HG03469 (cell line): ENCODE data around the gene SCN9A.

Source experiments
- ATAC-seq: cut with Tn5 transposase; IDR thresholded peaks from one replicate; pipeline ENCODE4 v1.9.1; 2021; ENCODE audit warnings: mild to moderate bottlenecking, moderate library complexity, moderate number of reproducible peaks; ENCODE audit not compliant: unreplicated experiment

Gene SCN9A

DNA sequence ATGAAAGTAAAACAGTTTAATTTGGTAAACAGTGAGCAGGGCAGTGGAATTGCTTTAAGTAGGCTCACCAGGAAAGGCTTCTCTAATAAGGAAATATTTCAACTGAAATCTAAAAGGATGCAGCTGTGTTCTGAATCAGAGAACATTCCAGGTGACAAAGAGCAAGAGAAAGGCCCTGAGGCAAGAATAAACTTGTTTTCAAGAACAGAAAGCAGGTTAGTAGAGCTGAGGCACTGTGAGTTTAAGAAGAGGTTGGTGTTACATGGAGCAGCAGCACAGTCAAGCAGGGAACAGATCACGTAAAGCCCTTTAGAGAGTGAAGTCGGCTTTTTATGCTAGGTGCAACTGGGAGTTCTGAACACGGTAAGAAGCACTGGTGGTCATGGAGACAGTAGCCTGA, 191.0 kb downstream of the SCN9A start:
- no peak for ATAC-seq

- ATAC-seq = no peak
Observed at GRCh38 chr2:166181813-166182154, 194.0 kb downstream of the SCN9A start.

- ATAC-seq = peak; percentile 92
Observed at GRCh38 chr2:166180951-166181812, 194.6 kb downstream of the SCN9A start.

- ATAC-seq = no peak
Observed at GRCh38 chr2:166179201-166179600, 196.5 kb downstream of the SCN9A start.

GRCh38 chr2:166173263-166173662, 202.5 kb downstream of the SCN9A start:
- no peak for ATAC-seq

DNA sequence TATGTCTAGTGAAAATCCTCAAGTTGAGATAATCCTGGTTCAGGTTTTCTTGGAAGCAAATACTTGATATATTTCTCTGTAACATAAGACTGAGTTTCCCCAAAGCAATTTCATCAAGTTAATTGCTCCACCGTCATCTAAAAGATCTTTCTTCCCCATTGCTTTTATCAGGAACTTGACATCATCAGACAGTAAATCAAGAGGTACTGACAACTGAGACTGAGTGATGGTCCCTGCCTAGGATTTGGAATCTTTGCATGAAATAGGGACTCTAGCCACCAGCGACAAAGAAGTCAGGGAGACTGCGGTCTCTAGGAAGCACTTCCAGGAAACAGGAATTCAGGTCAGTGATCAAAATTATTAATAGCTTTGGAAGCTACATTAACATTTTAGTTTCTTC, 204.5 kb downstream of the SCN9A start:
- ATAC-seq = no peak

DNA sequence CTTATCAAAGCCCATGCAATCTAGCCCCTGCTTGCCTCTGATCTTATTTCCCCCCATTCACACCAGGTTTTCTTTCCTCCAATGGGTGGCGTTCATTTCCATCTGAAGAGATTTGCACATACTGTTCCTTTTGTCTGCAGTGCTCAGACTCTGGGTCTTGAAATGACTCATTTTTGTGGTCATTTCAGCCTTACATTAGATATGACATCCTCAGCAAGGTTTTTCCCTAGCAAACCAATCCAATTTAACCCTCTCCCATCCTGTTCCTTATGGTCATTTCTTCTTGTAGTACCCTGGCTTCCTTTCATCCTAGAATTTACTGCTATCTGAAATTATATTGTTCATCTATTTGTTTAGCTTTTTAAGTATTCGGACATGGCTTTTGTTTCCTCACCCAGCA, 205.4 kb downstream of the SCN9A start:
- peak; percentile 89 for ATAC-seq

- ATAC-seq = no peak
Observed at GRCh38 chr2:166167449-166167848, 208.3 kb downstream of the SCN9A start.

GRCh38 chr2:166163775-166164174, 212.0 kb downstream of the SCN9A start:
- no peak for ATAC-seq

DNA sequence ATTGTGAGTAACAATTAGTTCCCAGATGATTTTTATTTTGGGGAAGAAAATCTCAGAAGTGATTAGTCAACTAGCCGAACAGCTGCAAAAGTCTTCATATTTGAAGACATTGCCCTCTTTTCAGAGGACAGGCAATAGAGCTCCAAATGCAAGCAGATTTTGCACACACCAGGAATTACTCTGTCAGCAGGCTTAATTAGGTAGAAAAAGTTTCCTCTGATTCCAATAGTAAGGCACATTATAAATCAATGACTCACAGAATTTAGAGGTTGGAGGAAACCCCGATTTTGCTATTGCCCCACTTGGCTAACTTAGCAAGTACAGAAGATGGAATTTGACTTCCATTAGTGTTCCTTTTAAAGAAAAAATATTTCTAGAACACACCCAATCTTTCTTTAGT, 217.2 kb downstream of the SCN9A start:
- no peak for ATAC-seq

- no peak for ATAC-seq
Observed at GRCh38 chr2:166157578-166157977, 218.2 kb downstream of the SCN9A start.

- no peak for ATAC-seq
Observed at GRCh38 chr2:166156985-166157490, 218.7 kb downstream of the SCN9A start.

GRCh38 chr2:166155589-166155988, 220.2 kb downstream of the SCN9A start:
- ATAC-seq = no peak

DNA sequence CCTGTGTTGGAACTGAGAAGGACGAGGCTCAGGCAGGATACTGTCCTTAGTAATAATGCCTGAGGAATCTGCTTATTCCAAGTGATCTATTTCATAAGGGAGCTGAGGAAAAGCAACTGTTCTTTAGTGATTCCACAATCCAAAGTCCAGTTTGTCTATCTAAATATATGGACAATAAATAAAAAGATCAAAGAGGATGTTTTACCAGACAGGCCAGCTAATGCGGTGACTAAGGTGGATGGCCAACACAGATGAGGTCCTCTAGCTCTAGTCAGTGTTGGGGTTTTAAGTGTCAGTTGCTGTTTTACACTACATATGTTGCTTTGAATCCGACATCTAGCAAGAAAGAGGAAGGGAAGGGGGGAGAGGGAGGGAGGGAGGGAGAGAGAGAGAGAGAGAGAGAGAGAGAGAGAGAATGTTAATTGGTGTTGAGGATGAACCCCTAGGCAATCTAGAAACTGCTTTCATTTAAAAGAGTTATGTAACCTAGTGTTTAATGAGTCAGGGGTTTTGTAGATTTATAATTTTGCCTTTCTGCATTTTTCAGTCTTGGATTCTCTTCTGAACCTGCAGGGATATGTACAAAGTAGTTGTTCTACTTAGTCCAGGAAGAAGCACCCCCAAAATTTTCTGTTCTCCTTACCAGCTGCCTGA, 220.9 kb downstream of the SCN9A start:
- no peak for ATAC-seq

DNA sequence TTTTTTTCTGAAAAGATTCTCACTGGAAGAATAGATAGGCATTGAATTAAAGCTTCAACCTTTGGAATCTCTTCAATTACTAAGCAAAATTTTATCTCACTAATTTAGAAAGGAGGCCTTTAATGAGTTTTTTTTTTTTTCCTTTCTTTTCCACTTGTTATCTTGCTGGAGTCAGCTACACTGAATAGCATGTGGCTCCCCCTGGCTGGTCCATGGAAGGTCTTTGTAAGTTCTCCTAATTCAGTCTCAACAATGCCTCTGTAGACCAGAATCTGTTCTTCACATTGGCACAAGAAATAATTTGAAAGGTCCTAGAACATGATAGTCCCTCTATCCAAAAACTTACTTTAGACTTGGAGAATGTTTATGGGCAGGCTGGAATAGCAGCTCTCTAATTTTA, 223.7 kb downstream of the SCN9A start:
- no peak for ATAC-seq

DNA sequence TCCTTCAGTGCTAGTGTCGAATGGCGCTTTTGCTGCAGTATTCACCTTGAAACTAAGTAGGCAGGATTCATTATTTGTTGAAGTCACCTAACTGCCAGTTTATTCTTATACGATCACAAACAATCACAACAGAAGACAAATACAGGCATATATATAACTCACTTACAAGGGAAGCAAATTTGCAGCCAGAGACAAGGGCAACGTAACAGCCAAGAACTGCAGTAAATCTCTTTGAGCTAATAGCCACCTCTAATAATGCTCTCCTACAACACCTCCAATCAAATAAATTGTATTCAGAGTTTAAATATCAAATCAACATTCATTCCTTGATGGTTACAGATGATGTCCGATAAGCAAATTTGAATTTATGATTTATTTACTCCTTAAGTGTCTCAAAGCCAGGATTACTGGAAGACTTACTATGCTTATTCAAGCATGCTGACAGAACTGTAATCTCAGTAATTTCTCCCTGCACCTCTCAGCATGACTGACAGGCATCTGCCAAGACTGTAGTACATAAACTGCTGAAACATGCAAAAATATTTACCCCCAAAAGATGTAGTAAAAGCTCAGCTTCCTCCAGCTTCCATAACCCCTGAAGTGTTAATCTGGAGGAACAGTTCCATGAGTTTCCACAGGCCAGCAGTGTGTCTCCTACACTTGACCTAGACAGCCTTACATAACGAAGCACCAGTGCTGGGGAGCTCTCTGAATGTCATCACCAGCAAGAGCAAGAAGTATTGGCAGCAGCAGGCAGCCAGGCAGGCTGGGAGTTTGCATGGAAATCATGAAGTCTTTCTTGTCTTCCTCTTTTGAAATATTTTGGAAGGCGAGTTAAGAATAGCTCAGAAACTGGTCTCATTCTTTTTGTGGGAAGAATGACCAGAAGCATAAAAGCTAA, 227.0 kb downstream of the SCN9A start:
- no peak for ATAC-seq

- ATAC-seq = no peak
Observed at GRCh38 chr2:166147883-166148282, 227.9 kb downstream of the SCN9A start.
